ENCODE results near the gene ATP1A2.

The ATP1A2 gene

DNA sequence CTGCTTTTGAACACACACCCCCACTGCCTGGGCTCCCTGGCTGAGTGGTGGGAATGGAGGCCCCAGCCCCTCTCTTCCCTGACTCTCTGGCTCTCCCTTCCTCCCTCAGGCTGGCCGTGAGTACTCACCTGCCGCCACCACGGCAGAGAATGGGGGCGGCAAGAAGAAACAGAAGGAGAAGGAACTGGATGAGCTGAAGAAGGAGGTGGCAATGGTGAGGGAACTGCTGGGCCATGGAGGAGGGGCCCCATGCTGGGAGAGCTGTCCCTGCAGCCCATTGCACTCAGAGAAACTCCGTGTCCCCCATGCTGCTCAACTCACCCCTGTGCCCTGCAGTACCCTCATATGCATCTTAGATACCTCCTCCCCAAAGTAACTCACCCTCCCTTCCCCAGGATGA, 5.2 kb downstream of the ATP1A2 start:
- ChIA-PET POLR2A (no interaction called here), CTCF (interaction anchor here (0.6 to 0.8 kb wide), 3 partner anchors 20 to 104 kb away, joined by 3 to 5 read pairs (median 4); no protein-coding TSS in a partner anchor)
- H3K4me3 ChIP-seq (ENCODE audit: low read depth, low read length), result no peak overlapping the region
- TF ChIP-seq ZSCAN23 (tag by site-specific recombination; IDR thresholded peaks at IDR 0.05), result no peak
- TF ChIP-seq ZNF830 (tag by site-specific recombination; IDR thresholded peaks at IDR 0.05; ENCODE audit: low read depth), result no peak
- TF ChIP-seq, protein P1, sequence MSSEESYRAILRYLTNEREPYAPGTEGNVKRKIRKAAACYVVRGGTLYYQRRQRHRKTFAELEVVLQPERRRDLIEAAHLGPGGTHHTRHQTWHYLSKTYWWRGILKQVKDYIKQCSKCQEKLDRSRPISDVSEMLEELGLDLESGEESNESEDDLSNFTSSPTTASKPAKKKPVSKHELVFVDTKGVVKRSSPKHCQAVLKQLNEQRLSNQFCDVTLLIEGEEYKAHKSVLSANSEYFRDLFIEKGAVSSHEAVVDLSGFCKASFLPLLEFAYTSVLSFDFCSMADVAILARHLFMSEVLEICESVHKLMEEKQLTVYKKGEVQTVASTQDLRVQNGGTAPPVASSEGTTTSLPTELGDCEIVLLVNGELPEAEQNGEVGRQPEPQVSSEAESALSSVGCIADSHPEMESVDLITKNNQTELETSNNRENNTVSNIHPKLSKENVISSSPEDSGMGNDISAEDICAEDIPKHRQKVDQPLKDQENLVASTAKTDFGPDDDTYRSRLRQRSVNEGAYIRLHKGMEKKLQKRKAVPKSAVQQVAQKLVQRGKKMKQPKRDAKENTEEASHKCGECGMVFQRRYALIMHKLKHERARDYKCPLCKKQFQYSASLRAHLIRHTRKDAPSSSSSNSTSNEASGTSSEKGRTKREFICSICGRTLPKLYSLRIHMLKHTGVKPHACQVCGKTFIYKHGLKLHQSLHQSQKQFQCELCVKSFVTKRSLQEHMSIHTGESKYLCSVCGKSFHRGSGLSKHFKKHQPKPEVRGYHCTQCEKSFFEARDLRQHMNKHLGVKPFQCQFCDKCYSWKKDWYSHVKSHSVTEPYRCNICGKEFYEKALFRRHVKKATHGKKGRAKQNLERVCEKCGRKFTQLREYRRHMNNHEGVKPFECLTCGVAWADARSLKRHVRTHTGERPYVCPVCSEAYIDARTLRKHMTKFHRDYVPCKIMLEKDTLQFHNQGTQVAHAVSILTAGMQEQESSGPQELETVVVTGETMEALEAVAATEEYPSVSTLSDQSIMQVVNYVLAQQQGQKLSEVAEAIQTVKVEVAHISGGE (tag by site-specific recombination; conservative IDR thresholded peaks at IDR 0.05; ENCODE audit: low read depth), result no peak
- no peak for TF ChIP-seq REPIN1 (tag by site-specific recombination; IDR thresholded peaks at IDR 0.05; ENCODE audit: low read depth)
- TF ChIP-seq, protein P2, sequence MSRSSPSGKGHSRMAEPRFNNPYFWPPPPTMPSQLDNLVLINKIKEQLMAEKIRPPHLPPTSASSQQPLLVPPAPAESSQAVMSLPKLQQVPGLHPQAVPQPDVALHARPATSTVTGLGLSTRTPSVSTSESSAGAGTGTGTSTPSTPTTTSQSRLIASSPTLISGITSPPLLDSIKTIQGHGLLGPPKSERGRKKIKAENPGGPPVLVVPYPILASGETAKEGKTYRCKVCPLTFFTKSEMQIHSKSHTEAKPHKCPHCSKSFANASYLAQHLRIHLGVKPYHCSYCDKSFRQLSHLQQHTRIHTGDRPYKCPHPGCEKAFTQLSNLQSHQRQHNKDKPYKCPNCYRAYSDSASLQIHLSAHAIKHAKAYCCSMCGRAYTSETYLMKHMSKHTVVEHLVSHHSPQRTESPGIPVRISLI (tag by site-specific recombination; IDR thresholded peaks at IDR 0.05), result no peak
- no peak for TF ChIP-seq ZSCAN30 (tag by site-specific recombination; IDR thresholded peaks at IDR 0.05)
- no peak for TF ChIP-seq ZNF776 (tag by site-specific recombination; IDR thresholded peaks at IDR 0.05; ENCODE audit: borderline replicate concordance)
- TF ChIP-seq GFI1B (tag by site-specific recombination; IDR thresholded peaks at IDR 0.05), result no peak
- no peak for TF ChIP-seq ZNF626 (tag by site-specific recombination; IDR thresholded peaks at IDR 0.05)
- TF ChIP-seq, protein P3, sequence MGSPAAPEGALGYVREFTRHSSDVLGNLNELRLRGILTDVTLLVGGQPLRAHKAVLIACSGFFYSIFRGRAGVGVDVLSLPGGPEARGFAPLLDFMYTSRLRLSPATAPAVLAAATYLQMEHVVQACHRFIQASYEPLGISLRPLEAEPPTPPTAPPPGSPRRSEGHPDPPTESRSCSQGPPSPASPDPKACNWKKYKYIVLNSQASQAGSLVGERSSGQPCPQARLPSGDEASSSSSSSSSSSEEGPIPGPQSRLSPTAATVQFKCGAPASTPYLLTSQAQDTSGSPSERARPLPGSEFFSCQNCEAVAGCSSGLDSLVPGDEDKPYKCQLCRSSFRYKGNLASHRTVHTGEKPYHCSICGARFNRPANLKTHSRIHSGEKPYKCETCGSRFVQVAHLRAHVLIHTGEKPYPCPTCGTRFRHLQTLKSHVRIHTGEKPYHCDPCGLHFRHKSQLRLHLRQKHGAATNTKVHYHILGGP (tag by site-specific recombination; IDR thresholded peaks at IDR 0.05), result no peak
- no peak for TF ChIP-seq ZNF837 (tag by site-specific recombination; IDR thresholded peaks at IDR 0.05)
- no peak for TF ChIP-seq ZFP41 (tag by site-specific recombination; IDR thresholded peaks at IDR 0.05; ENCODE audit: borderline replicate concordance)
- TF ChIP-seq, protein P4, sequence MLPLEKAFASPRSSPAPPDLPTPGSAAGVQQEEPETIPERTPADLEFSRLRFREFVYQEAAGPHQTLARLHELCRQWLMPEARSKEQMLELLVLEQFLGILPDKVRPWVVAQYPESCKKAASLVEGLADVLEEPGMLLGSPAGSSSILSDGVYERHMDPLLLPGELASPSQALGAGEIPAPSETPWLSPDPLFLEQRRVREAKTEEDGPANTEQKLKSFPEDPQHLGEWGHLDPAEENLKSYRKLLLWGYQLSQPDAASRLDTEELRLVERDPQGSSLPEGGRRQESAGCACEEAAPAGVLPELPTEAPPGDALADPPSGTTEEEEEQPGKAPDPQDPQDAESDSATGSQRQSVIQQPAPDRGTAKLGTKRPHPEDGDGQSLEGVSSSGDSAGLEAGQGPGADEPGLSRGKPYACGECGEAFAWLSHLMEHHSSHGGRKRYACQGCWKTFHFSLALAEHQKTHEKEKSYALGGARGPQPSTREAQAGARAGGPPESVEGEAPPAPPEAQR (tag by site-specific recombination; IDR thresholded peaks at IDR 0.05), result no peak
- H3K4me1 ChIP-seq (ENCODE audit: control insufficient read depth, insufficient read depth, low read length), result no peaks in the 10 kb centered on the region
- no peak overlapping the region for H3K27ac ChIP-seq (ENCODE audit: extremely low read depth, low read depth, low read length)
- H3K9me3 ChIP-seq (ENCODE audit: control insufficient read depth, insufficient read depth, low read depth, low read length), result no peaks in the 10 kb centered on the region
- no peaks in the 10 kb centered on the region for H3K36me3 ChIP-seq (ENCODE audit: control insufficient read depth in 2 of 2, insufficient read depth in 1 of 2, low read length in 2 of 2)

DNA sequence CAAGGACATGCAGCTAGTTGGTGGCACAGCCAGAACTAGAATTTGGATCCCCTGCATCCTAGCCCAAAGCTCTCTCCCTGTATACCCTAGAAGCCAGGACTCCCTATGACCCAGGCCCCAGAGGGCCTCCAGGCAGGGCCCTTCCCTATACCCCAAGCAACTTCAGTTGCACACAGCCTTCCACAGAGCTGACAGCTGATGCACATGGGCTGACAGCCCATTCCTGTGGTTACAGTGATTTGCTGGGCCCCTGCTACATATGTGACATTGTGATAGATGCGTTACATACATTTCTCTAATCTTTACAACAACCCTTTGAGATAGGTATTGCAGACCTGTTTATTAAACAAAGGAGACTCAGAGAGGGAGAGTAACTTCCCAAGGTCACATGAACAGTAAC, 5.8 kb downstream of the ATP1A2 start:
- CTCF ChIA-PET, result interaction anchor here (0.6 to 0.8 kb wide), 2 partner anchors 20 to 60 kb away, joined by 3 to 5 read pairs; no protein-coding TSS in a partner anchor

More for the DNA sequence above, 5.8 kb downstream of the ATP1A2 start:
- H3K4me3 ChIP-seq (ENCODE audit: low read depth, low read length), result no peak overlapping the region
- H3K9me3 ChIP-seq (ENCODE audit: control insufficient read depth, insufficient read depth, low read depth, low read length), result no peaks in the 10 kb centered on the region
- no peaks in the 10 kb centered on the region for H3K36me3 ChIP-seq (ENCODE audit: control insufficient read depth in 2 of 2, insufficient read depth in 1 of 2, low read length in 2 of 2)
- H3K4me1 ChIP-seq (ENCODE audit: control insufficient read depth, insufficient read depth, low read length), result no peaks in the 10 kb centered on the region
- no peak for TF ChIP-seq MZF1 (tag by site-specific recombination; IDR thresholded peaks at IDR 0.05; ENCODE audit: borderline replicate concordance)
- TF ChIP-seq, protein P5, sequence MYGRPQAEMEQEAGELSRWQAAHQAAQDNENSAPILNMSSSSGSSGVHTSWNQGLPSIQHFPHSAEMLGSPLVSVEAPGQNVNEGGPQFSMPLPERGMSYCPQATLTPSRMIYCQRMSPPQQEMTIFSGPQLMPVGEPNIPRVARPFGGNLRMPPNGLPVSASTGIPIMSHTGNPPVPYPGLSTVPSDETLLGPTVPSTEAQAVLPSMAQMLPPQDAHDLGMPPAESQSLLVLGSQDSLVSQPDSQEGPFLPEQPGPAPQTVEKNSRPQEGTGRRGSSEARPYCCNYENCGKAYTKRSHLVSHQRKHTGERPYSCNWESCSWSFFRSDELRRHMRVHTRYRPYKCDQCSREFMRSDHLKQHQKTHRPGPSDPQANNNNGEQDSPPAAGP (tag by site-specific recombination; IDR thresholded peaks at IDR 0.05), result no peak
- TF ChIP-seq ZNF555 (tag by site-specific recombination; conservative IDR thresholded peaks at IDR 0.05), result no peak
- TF ChIP-seq REPIN1 (tag by site-specific recombination; IDR thresholded peaks at IDR 0.05; ENCODE audit: low read depth), result no peak
- no peak for TF ChIP-seq GLIS1 (tag by site-specific recombination; IDR thresholded peaks at IDR 0.05)
- no peak for TF ChIP-seq ZNF335 (tag by site-specific recombination; conservative IDR thresholded peaks at IDR 0.05)
- TF ChIP-seq KLF8 (tag by site-specific recombination; IDR thresholded peaks at IDR 0.05), result no peak
- TF ChIP-seq ZNF214 (tag by site-specific recombination; IDR thresholded peaks at IDR 0.05; ENCODE audit: borderline replicate concordance), result no peak
- TF ChIP-seq ZNF785 (tag by site-specific recombination; IDR thresholded peaks at IDR 0.05), result no peak
- TF ChIP-seq, protein P6, sequence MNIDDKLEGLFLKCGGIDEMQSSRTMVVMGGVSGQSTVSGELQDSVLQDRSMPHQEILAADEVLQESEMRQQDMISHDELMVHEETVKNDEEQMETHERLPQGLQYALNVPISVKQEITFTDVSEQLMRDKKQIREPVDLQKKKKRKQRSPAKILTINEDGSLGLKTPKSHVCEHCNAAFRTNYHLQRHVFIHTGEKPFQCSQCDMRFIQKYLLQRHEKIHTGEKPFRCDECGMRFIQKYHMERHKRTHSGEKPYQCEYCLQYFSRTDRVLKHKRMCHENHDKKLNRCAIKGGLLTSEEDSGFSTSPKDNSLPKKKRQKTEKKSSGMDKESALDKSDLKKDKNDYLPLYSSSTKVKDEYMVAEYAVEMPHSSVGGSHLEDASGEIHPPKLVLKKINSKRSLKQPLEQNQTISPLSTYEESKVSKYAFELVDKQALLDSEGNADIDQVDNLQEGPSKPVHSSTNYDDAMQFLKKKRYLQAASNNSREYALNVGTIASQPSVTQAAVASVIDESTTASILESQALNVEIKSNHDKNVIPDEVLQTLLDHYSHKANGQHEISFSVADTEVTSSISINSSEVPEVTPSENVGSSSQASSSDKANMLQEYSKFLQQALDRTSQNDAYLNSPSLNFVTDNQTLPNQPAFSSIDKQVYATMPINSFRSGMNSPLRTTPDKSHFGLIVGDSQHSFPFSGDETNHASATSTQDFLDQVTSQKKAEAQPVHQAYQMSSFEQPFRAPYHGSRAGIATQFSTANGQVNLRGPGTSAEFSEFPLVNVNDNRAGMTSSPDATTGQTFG (tag by site-specific recombination; IDR thresholded peaks at IDR 0.05; ENCODE audit: borderline replicate concordance), result no peak
- TF ChIP-seq ZFP41 (tag by site-specific recombination; IDR thresholded peaks at IDR 0.05; ENCODE audit: borderline replicate concordance), result no peak
- no peak for TF ChIP-seq ZSCAN16 (tag by site-specific recombination; IDR thresholded peaks at IDR 0.05)
- no peak for TF ChIP-seq KLF10 (tag by site-specific recombination; IDR thresholded peaks at IDR 0.05)
- H3K27ac ChIP-seq (ENCODE audit: extremely low read depth, low read depth, low read length), result no peak overlapping the region
- POLR2A ChIA-PET, result no interaction called here

Measured in HEK293 (cell line).